ENCODE results near the gene ATP6V1B1.

The ATP6V1B1 gene

GRCh38 chr2:70966681-70967080 lies 31.0 kb downstream of the ATP6V1B1 start:
- no peak for DNase-seq (ENCODE audit: low read depth in 2 of 2)

GRCh38 chr2:70967189-70967588 lies 31.5 kb downstream of the ATP6V1B1 start:
- no peak for DNase-seq (ENCODE audit: low read depth in 2 of 2)

- no peak for DNase-seq (ENCODE audit: low read depth in 2 of 2)
Measured at GRCh38 chr2:70974592-70974991, 38.9 kb downstream of the ATP6V1B1 start.

GRCh38 chr2:70975237-70975636 lies 39.5 kb downstream of the ATP6V1B1 start:
- DNase-seq (ENCODE audit: low read depth in 2 of 2): no peak

GRCh38 chr2:70977605-70978205 lies 42.0 kb downstream of the ATP6V1B1 start:
- no peak for DNase-seq (ENCODE audit: low read depth in 2 of 2)

GRCh38 chr2:70978341-70979179 lies 42.9 kb downstream of the ATP6V1B1 start, which contains the start of gene ANKRD53:
Gene ANKRD53 (plus strand): TSS chr2:70978630. CDS start chr2:70978646, 16 bp downstream.
- DNase-seq (ENCODE audit: low read depth in 2 of 2): no peak

GRCh38 chr2:70979180-70979488 lies 43.4 kb downstream of the ATP6V1B1 start:
- no peak for DNase-seq (ENCODE audit: low read depth in 2 of 2)

- no peak for DNase-seq (ENCODE audit: low read depth in 2 of 2)
Measured at GRCh38 chr2:70979626-70980025, 43.9 kb downstream of the ATP6V1B1 start.

GRCh38 chr2:70981421-70981820 lies 45.7 kb downstream of the ATP6V1B1 start:
- DNase-seq (ENCODE audit: low read depth in 2 of 2): no peak

- DNase-seq (ENCODE audit: low read depth in 2 of 2): no peak
Measured at GRCh38 chr2:70981866-70982810, 46.4 kb downstream of the ATP6V1B1 start.

- no peak for DNase-seq (ENCODE audit: low read depth in 2 of 2)
Measured at GRCh38 chr2:70982971-70983370, 47.3 kb downstream of the ATP6V1B1 start.

GRCh38 chr2:70983506-70984227 lies 48.0 kb downstream of the ATP6V1B1 start:
- no peak for DNase-seq (ENCODE audit: low read depth in 2 of 2)

GRCh38 chr2:70984228-70984575 lies 48.5 kb downstream of the ATP6V1B1 start:
- DNase-seq (ENCODE audit: low read depth in 2 of 2): no peak

- peak; percentile 62 to 75 for DNase-seq (ENCODE audit: low read depth in 2 of 2)
Measured at GRCh38 chr2:70984576-70985282, 49.0 kb downstream of the ATP6V1B1 start.

GRCh38 chr2:70985283-70985688 lies 49.6 kb downstream of the ATP6V1B1 start:
- no peak for DNase-seq (ENCODE audit: low read depth in 2 of 2)

- no peak for DNase-seq (ENCODE audit: low read depth in 2 of 2)
Measured at GRCh38 chr2:70985956-70986355, 50.3 kb downstream of the ATP6V1B1 start.

GRCh38 chr2:70986499-70987189 lies 50.9 kb downstream of the ATP6V1B1 start:
- no peak for DNase-seq (ENCODE audit: low read depth in 2 of 2)

GRCh38 chr2:70987386-70987785 lies 51.7 kb downstream of the ATP6V1B1 start:
- no peak for DNase-seq (ENCODE audit: low read depth in 2 of 2)

- no peak for DNase-seq (ENCODE audit: low read depth in 2 of 2)
Measured at GRCh38 chr2:70988151-70988550, 52.5 kb downstream of the ATP6V1B1 start.

All from stimulated activated CD8-positive, alpha-beta memory T cell treated with anti-CD3 and anti-CD28 coated beads, Interleukin-7, amount 100 ng/mL, for 4 hours (primary cell).